Inflammatory macrophage treated with lipopolysaccharide for 4 hours (primary cell): ENCODE results near the gene INKA2.
A peak's percentile ranks its signal among the peaks of the same experiment; 100 is the strongest.

Experiments used
- DNase-seq: peaks from one replicate; pipeline ENCODE4 v3.0.0-alpha.2; 2020

The INKA2 gene

DNA sequence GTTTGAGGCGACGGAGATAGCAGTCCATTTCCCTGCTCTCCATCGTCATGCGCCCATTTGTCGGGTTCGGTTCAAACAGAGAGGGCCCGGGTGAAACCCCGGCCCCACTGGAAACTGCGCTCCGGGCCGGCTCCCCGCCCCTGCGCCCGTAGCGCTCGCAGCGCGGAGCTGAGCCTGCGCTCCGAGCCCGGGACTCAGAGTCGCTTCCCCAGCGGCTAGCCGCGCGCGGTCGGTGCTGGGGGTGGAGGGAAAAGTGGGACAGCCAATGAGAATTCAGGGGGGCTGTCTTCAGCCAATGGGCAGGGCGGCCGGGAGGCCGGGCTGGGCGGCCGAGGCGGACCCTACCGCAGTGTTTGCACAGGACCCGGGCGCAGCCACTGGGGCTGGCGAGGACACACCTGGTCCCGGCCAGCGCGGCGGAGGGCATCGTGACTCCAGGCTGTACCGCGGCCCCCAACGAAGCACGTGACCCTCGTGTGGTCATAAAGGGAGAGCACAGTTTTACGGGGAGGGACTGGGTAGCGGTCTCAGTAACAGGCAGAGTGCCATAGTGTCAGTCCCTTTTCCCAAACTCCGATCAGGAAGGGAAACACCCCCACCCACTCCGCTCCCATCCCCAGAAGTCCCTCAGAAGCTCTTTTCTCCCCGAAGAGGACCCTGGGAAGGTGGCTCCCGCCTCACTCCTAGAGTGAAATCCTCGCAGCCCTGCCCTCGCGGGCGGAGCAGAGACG, at the start of gene INKA2:
Gene INKA2, minus strand, starts transcription at position 202 of the 731 bp plus-strand sequence. Its CDS starts 153 bp downstream, at position 49.
- peak; percentile 87 for DNase-seq

DNA sequence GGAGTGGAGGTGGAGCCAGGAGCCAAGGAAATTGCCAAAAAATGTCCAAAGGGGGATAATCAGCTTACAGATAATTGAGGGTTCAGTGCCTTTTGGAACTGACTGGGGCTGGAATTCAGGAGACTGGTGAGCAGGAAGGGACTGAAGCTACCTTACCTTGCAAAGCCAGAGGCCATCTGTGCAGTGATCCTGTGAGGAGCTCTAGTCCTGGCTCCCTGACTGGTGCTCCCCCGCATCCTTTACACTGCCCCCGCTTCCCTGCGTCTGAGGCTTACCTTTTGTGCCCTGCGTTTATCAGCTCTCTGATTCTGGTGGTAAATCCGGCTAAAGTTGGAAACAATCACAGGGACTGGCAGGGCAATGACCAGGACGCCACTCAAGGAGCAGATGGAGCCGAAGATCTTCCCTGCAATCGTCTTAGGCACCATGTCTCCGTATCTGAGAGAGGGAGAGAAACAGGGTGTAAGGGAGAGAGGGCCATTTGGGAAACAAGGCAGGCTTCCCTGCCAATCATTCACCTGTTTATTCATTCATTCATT, 47.5 kb upstream of the INKA2 start:
- DNase-seq, result no peak

DNA sequence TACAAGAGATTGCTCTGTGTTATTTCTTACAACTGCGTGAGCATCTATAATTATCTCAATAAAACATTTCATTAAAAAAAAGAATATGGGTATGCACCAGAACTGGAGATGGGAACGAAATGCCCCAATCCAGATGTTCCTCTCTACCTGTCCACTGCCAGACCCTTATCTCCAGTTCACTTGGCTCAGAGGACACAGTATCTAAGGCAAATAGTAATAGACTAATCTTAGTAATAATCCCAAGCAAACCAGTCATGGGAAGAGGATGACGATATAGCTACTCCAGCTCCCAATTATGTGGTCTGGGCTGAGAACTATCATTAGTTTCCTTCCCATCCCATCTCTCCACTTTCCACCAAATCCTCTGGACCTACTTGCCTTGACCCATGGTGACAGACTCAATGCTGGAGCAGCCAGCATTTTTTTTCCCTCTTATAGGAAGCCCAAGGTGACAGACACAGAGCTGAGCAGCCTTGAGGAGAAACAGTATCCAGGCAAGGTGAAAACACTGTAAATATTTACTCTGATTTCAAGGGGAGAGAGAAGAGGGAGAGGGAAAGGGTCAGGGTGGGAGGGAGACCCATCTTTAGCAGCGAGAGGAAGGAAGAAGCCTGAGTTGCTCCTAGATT, 45.2 kb upstream of the INKA2 start:
- no peak for DNase-seq

DNA sequence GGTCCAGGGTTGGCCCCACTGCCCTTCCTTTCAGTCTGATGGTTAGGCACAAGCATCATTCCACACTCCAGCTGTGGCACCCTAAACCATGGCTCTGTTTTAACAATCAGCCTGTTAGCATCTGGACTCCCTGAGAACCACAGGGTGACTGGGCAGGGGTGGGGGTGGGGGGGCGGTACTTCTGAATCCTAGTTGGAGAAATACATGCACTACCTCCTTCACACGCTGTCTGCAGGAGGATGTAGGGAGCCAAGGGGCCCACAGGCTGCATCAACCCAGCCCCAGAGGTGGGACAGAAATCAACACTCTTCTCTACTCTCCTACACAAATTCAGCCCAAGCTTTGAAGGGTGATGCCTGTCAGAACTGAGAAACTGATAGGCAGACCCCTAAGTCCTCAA, 40.4 kb upstream of the INKA2 start:
- no peak for DNase-seq

DNA sequence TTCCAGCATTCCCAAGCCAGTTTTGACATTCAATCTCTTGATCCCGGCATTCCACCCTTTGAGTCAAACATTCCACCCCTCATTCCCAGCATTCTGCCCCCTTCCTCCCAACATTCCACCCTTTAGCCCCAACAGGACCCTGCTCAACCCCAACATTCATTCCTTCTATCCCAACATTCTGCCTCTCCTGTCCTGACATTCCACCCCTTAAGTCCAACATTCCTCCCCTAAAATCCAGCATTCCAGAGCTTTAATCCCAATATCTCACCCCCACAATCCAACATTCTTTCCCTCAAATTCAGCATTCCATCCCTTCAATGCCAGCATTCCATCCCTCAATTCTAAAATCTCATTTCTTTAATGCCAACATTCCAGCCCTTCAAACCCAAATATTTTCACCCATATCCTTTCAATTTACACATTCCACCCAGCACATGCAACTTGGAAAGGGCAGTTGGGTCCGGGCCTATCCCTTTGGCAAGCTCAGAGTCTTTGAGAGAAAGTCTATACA, 39.4 kb upstream of the INKA2 start:
- no peak for DNase-seq

DNA sequence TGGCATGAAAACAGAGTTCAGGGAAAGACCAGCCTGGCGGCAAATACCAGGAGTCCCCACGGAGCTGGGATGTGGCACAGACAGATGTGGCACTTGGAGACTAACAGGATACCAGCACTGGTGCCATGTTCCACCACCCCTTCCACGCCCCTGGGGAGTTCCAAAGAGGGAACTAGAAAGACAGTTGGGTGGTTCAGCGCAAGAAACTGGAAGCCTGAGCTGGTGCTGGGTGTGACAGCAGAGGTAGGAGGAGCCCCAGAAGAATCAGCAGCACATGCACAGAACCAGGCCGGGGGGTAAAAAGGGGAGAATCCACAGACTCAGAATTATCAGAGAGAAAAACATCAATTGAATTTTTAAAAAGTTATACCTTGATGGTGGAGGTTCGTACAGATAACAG, 38.9 kb upstream of the INKA2 start:
- no peak for DNase-seq

DNA sequence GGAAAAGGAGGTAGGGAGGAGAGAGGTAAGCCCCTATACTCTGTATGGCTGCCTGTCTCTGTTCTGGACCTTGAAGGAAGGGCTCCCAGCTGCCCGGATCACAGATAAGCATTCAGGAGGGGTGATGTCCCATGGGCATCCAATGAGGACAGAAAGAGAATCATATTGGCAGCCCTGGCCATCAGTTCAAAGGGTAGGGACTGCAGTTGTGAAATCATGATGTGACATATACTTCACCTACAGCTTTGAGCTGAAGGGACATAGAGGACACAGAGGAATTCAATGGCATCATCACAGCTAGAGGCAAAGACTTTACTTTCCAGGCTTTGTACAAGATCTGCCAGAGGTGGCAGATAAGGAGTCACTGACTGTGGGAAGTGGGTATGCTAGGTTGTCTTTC, 38.1 kb upstream of the INKA2 start:
- no peak for DNase-seq

DNA sequence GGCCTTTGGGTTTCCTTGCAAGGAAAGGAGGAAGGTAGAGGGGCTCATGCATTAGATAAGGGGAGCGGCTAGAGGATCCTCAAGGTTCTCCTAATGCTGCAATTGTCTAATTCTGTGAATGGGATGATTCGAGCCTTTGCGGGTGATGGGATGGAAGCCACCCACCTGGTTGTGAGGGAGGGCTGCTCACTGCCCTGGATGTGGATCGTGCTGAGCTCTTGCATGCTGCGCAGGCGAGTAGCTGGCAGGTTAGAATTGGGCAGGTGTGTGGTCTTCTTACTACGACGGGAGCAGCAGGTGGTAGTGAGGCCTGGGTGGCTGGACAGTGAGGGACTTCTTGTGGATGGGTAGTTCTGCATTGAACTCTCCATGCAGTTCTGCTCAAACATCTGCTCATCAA, 37.7 kb upstream of the INKA2 start:
- DNase-seq, result no peak

DNA sequence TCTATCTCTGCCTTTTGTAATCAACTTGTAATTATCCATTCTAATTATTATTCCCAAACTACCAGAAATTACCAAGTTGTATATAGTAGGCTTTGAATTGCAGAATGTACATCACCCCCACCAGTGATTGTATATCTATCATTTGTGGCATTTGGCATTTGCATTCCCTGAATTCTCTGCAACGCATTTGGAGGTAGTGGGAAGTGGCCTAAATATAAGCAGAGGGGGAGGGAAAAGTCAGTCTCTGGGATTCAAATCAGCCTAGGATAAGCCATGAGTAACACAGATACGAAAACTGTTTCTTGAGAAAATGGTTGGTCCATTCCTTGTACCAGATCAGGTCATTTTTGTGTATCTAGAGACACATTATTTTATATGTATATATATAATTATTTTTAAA, 37.2 kb upstream of the INKA2 start:
- no peak for DNase-seq

DNA sequence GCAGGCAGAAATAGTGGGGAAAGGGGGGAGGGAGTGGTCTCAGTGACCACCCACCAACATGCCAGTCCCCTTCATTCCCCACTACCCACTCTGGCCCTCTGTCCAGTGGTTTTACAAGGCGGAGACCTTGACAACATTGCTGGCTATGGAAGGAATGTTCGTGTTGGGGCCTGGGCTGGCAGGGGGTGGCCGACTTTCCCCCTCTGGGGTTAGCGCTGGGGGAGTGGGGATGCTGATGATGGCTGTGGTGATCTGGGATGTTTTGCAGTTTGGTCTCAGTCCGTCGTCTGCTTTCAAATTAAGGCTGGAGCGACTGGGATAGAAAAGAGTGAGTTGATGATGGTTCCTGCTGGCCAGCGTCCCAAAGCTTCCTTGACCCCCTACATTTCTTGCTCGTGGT, 36.8 kb upstream of the INKA2 start:
- DNase-seq, result no peak

DNA sequence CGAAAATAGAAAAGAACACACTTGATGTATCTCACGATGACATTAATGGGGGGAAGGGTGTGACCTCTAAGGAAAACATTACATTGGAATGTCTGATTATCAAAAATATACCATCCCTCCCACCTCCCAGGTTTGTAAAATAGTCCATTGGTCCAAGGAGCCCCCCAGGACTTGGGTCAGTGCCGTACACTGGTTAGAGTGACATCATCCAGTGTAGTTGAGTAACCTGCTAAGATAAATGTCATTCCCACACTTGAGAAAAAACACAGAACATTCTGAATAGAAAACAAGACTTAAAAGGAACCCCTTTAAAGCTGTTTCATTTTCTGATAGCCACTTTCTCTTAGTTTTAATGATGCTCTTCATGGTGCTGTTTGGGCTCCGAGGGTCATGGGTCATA, 31.7 kb upstream of the INKA2 start:
- DNase-seq, result no peak

DNA sequence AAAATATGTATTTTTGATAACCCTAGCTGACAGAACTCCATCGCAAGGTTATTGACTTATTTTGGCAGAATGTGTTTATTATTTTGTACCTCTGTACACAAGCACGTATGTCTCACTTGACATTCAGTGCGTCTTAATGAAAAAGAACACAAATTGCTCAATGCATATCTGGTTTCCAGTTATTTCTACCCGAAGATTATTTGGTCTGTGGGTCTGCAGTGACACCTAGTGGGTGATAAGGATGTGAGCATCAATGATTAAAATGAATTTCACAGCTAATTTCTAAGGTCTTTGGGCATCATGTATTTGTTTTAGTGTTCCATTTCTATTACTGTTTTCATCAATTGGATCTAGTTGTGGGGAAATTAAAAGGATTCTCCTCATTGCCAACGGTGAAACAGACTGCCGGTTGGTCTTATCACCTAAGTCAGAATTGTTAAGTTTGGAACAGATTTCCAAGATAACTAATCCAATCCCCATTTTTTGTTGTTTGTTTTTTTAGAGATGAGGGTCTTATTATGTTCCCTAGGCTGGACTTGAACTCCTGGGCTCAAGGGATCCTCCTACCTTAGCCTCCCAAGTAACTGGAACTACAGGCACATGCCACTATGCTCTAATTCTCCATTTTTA, 30.4 kb upstream of the INKA2 start:
- DNase-seq, result peak; percentile 76

DNA sequence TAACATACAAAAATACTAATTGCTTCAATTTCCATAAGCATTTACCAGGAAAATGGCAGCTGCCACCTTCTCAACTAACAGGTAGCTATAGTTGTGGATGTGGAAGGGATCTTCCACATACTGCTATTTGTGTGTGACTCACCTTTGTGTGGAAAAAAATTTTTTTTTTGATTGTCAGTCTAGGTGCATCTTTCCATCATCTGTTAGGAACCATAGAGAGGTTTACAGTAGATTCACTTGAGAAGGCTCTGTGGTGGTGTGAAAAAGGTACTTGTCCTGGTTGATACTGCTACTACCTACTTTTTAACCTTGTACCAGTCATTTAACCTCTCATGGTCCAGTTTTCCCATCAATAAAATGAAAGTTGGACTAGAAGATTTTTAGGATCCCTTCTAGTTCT, 29.4 kb upstream of the INKA2 start:
- DNase-seq, result no peak

DNA sequence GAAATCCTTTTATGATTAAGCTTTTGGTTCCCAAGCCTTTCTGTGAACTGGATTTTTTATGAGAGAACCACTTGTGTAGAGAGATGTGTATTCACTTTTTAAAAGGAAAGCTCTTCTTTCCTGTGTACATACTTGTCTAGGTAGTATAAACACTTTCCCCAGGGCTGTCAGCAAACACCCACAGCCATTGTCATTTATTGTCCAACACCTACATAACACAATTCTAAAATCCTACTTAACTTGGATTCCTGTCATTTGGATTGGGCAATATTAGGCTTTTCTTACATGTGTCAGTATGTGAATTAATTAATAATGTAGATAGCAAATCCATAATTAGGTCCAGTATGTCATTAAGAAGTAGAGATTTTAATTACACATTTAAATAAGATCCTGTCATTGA, 28.8 kb upstream of the INKA2 start:
- no peak for DNase-seq

DNA sequence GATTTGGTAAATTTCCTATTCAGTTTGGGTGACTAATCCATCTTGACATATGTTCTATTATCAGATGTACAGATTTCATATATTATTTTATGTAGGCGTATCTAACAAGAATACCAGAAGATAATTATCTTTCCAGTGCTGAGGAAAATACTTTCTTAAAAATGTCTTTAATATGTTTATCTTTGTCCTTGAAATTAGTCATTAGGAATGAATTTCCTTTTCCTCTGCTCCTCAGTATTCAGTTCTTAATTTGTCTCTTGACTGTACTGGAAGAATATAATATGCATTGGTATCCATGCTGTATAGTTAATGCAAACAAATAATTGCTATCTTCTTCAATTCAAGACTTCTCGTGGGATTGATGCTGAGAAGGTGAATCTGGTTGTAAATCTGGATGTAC, 23.1 kb upstream of the INKA2 start:
- no peak for DNase-seq

DNA sequence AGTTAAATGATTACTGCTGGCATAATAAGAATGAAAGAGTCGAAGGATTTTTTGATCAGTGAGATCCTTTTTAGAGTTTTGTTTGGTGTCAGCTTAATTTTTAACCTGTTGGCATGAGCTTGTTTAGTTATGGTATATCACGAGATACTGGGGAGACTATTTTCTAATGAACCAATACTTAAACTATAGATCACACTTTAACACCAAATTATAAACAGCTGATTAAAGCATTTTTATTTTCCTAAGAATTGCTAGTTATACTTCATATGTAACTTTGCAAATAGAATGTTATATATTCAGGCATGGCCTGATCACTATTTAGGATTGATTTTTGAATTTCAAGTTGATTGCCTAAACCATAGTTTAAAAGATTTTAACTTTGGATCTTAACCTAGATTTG, 22.5 kb upstream of the INKA2 start:
- no peak for DNase-seq

DNA sequence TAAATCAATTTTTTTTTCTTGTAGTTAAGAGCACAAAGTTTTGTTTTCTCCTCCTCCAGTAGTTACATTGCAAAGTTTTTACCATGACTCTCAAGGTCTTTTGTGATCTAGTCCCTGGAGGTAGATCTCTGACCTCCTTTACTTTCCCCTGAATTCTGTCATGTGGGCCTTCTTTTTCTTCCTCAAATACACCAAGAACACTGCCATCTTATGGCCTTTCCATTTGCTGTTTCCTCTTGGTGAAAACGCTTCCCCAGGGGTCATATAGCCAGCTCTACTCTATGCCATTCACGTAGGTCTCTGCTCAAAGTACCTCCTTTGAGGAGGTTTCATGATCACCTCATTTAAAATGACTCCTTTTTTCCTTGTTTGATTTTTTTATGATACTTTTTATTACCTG, 19.2 kb upstream of the INKA2 start:
- DNase-seq, result peak; percentile 40

DNA sequence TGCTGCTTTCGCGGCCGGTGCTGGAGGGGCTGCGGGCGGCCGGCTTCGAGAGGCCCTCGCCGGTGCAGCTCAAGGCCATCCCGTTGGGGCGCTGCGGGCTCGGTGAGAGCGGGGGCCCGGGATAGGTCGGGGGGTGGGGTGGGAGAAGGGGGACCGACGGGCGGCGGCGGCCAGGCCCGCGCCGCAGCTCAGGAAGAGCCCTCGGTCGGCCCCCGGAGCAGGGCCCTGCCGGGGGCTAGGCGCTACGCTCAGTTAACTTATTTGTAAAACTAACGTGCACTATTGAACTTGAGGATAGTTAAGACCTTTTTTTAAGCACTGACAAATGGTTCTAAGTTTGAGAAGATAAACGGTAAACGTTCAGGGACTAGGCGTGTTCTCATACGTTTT, 16.9 kb upstream of the INKA2 start:
- DNase-seq, result no peak

DNA sequence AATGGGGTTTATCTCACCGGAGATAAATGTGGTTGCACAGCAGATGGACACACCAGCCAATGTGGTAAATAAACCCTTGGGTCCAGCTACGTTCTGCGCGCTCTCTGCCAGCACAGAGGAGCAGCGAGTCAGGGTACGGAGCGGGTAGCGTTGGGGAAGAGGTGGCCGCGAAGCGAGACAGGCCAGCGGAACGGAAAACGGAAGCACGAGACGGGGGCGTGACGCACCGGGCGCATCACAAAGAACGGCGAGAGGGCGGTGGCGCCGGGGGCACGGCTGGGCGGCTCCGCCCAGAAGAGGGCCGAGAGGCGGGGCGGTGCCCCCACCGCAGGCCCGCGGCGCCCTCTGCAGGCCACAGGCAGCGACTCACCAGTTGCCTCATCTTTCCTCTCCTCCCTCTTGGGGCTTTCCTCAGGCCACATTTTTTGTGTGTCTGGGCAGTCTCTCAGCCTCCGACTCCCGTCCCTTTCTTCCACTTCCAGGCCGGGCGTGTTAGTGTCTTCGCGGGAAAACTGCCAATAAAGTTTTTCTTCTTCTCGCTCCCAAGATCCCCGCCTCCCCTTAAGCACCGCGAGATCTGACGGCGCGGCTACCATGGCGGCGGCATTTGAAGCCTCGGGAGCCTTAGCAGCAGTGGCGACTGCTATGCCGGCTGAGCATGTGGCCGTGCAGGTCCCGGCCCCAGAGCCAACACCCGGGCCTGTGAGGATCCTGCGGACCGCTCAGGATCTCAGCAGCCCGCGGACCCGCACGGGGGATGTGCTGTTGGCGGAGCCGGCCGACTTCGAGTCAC, 16.3 kb upstream of the INKA2 start, which contains the start of gene DDX20:
Gene DDX20, plus strand, starts transcription at position 571 of the 793 bp plus-strand sequence. Its CDS starts 24 bp downstream, at position 595.
- peak; percentile 98 for DNase-seq

DNA sequence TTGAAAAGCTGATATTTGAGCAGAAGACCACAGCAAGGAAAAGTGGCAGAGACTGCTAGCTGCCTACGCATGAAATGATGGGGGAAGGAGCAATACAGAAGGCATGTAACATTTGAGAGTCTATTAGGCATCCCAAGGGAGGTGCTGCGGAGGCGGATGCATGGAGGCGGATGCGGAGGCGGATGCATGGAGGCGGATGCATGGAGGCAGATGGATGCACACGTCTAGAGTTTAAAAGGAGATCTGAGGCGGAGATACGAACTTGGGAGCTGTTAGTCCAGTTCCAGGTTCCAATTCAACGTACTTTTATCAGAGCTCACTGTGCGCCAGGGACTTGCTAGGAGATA, 15.8 kb upstream of the INKA2 start:
- no peak for DNase-seq

DNA sequence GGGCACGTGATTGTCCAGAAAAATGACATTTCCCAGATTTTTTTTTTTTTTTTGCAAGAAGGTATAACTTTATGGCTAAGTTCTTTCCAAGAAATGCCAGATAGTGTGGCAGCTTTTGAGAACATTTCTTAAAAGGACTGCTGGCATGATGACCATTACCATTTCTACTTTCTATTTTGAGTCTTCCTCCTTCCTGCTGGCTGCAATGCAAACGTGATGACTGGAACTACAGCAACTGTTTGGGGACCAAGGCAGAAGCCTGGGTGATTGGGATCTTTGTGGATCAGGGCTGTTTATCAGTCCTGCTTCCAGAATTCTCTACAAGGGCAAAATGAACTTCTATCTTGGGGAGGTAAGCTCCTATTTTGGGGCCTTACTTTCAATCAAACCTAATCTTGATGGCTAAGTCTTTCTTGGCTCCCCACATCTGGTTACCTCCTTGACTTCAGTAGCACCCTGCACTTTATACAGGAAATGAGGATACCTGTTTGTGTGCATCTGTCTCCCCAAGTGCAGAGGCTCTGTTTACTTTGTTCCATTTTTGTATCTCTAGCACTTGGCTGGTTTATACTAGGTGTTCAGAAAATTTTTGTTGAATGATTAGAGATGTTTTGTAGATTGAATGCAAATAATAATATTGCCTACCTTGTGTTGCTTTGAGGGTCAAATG, 12.8 kb upstream of the INKA2 start:
- peak; percentile 32 for DNase-seq

DNA sequence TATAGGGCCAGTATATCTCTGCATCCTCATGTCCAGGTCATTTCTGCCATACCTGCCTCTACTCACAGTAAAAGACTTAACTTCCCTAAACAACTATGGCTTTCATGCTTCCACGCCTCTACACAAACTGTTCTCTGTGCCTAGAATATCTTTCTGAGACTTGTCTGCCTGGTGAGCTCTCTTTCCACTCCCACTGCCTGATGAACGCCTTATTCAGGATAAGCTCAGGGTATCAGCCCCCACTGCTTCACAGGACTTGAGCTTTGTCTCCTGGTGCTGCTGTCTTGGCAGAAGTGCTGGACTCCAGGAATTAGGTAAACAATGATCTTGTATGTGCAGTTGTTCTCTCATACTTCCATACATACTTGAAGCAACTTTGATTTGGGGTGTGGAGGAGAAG, 11.7 kb upstream of the INKA2 start:
- no peak for DNase-seq

DNA sequence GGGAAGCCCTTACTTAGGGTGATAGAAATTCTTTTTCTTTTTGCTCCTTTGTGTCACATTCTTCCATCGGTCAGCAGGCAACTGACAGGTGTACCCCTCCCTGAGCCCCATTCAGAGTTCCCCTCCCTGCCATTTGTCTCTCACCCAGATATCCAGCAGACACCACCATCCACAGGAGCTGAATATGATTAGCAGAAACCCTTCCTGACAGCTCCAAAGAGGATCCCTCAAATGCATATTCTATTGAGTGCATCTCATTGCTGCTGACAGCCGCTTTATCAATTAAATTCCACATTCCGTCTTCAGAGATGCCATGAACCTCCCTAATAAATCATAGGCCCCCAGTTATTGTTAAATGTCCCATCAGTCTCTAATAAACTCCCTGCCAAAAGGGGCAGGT, 10.4 kb upstream of the INKA2 start:
- no peak for DNase-seq
